NCI-H1436 (cell line): Measurements from ENCODE around the gene PRSS27.
"Not testable (repeated sequence)": the region's sequence is repeated elsewhere in the genome, so short reads cannot be mapped to it uniquely, and the experiment has no call there.

ENCODE experiments used
- DNase-seq: peaks from one replicate; lab custom pipeline; 2025; lab: John Stamatoyannopoulos, UW

PRSS27 gene

DNA sequence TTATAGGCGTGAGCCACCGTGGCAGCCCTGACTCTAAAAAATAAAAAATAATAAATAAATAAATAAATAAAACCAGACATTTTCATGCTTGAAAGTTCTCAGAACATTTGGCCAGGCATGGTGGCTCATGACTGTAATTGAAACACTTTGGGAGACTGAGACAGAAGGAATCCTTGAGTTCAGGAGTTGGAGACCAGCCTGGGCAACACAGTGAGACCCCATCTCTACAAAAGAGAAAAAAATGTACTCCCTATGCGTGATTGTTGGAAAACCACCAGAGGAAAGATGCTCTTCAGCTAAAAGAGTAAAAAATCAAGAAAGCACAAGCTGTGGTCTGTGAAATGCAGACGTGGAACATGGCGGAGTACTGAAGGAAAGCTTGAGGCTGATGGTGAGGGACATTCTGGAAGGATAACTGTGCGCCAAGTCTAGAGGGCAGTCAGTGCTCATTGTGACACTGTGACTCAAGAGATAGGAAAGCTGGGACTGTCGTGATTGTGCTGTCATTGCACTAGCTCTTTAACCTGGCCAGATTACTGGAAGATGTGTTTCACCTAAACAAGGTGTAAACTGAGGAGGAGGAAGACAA lies 4.2 kb upstream of the PRSS27 start:
- no peak for DNase-seq

DNA sequence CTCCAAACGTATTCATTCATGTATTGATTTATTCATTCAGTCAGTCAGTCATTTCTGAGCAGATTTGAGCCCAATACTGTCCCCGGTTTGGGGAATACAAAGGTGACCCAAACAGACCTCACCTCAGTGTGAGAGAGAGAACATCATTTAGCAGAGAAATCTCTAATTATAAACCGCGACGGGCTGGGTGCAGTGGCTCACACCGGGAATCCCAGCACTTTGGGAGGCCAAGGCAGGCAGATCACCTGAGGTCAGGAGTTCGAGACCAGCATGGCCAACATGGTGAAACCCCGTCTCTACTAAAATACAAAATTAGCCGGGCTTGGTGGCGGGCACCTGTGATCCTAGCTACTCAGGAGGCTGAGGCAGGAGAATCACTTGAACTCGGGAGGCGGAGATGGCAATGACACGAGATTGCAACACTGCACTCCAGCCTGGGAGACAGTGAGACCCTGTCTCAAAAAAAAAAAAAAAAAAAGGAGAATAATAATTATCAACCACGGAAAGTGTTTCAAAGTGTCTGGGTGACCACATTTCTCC lies 1.7 kb upstream of the PRSS27 start:
- not testable (repeated sequence) for DNase-seq

DNA sequence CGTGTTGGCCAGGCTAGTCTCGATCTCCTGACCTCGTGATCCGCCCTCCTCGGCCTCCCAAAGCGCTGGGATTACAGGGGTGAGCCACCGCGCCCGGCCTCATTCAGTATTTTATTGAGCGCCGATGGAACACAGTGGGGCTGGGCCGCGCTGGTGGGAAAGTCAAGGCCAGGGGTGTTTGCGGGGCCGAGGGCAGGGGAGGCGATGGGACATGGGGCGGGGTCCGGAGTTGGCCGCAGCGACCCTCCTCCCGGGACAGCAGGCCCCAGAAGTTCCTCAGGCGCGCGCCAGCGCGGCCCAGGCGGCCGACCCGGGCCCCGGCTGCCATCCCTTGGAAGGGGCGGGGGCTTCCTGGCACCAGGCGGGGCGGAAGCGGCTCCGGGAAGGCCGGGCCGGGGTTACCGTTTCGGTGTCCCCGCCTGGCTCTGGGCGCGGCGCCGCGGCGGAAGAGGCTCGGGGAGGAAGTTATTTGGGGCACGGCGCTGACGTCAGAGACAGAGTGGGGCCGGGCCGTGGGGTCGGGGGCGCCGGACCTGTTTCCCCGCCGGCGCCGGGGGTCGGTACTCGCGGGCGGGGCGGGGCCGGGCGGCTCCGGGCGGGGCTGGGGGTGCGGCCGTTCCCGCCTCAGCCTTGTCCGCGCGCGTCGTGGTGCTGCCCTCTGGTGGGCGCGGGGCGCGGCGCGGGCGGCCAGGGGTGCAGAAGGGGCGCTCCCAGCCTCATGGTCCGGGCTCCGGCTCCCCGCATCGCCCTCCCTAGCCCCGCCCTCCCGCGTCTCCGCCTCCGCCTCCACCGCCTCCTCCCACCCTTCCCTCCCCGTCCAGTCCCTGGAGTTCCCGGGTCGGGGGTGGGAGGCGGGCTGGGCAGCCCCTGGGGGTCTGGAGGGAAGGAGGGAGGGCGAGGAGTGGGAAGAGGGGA lies 952 bp upstream of the PRSS27 start:
- peak; percentile 88 for DNase-seq

DNA sequence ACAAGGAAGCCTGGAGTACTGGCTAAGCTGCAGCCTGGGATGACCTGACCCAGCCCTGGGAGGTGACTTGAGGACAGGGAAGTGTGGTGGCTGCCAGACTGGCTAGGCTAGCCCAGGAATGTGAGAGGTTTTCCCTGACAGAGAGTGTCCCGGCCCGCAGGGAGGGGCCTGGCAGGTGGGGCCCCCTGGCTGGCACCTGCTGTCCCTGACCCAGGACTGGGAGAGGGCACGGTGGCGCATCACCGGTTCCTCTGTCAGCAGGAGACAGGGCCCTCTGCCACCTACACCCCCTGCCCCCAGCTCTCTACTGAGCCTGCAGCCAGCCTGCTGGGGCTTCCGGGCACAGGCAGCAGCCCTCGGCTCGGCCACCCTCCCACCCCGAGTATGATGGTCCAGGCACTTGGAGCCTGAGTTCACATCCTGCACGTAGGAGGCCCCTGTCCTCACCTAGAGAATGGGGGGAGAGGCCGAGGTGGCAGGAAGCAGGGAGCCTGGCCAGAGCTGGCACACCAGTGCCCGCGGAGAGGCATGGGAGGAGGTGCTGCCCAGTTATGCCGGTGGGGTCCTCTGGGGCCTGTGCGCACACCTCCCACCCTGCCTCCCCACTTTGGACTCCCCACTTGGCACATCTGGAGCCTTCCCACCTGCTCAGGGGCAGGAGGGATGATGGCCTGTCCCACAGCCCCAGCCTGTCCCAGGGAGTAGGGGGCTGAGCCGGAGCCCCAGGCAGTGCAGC lies 528 bp downstream of the PRSS27 start:
- DNase-seq: no peak

DNA sequence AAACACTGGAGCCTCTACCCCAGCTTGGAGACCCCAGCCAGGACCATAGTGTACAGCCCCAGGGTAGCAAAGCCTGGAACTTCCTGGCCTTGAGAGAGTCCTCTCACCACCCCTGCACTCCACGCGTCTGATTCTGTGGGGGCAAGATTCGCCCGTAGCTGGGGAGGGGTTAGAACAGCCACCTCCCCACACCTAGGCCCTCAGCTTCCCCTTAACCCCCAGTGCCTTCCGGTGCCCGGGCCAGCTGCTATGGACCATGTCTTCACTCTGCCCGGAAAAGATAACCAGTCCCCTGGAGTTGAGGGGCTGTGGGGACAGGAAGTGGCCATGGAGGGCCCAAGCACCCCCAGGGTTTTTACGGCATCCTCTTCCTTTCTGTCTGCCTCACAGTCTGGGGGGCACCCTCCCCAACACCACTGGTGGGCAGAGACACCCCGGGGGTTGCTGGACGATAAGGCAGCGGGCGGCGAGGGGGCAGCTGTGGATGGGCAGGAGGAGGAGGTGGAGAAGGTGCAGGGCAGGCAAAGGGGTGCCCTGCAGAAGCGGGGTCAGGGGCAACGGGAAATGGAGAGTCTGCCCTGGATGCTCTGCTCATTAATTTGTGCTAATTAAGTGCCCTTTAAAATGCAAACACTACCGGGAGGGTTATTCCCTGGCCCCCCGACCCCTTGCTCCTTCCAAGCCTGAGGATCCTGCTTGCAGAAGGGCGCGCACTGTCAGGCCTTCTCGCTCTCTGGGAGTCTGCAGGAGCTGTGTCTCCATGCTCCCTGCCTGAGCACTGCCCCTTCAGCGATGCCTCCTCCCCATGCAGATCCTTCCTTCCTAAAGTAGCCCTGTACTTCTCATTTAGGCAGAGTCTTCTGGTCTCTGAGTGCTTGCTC lies 2.4 kb downstream of the PRSS27 start:
- no peak for DNase-seq

DNA sequence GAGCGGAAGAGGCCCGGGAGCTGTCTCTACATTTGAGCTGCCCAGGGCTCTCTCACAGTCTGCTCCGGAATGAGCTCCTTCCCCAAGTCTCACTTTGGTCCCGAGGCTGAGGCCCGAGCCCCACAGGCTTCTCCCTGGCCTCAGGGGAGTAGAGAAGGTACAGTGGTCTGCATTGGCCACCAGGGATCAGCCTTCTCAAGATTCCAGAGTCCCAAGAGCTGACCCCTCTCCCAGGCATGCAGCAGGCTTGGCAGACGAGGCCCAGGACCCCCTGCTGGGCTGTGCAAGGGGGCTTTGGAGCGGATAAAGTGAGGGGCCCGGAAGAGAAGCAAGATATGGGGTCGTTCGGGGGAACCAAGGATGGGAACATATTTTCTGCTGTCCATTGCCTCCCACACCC lies 3.1 kb downstream of the PRSS27 start:
- no peak for DNase-seq

DNA sequence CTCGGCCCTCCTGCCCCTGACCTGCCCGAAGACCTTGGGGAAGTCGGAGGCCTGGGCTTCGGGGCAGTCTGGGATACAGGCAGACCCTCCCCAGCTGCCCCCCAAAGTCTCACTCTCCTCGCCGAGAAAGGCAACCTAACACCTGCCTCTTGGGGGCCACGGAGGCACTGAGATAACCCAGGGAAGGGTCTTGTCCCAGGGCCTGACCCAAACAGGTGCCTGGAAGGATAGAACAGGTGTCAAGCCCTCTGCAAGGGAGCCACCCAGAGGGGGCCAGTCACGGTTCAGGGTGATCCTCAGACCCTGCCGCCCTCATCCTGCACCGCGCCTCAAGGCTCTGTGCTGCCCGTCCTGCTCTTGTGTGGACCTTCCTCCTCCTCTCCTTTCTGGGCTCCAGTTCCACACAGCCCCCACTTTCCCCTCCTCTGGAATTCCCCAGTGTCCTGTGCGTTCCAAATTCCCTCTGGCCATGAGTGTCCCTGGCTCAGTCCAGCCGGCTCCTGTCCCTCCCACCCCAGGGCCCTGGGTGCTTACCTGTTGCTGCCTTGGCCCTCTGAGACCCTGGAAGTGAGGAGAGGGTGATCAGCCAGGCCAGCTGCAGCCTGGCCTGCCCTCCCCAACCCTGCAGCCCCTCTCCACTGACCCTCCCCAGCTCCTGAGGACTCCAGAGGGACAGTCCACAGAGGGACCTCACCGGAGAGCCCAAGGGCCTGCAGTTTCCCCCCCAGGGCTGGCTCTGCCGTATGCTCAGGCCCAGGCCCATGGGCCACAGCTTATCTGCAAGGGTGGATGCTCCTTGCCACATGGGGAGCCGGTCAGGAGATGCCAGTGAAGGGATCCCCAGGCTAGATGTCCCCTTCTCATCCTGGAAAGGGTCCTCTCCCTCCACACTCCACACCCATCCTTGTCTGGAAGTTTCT lies 3.8 kb downstream of the PRSS27 start:
- no peak for DNase-seq

DNA sequence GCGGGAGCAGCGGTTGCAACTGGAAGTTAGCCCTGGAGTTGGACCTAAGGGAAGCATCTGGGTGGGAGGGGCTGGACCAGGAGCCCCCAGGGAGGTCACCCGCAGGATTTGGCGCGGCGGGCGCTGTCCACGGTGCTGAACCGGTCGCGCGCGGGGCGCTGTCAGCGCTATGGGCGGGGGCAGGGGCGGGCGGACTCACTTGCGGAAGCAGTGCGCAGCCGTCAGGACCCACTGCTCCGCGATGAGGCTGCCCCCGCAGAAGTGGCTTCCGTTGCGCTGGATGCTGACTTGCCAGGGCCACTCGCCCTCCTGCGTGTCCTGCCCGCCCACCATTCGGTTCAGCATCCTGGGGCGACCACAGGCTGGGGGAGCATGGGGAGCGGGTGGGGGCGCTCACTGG lies 4.5 kb downstream of the PRSS27 start:
- DNase-seq: no peak

DNA sequence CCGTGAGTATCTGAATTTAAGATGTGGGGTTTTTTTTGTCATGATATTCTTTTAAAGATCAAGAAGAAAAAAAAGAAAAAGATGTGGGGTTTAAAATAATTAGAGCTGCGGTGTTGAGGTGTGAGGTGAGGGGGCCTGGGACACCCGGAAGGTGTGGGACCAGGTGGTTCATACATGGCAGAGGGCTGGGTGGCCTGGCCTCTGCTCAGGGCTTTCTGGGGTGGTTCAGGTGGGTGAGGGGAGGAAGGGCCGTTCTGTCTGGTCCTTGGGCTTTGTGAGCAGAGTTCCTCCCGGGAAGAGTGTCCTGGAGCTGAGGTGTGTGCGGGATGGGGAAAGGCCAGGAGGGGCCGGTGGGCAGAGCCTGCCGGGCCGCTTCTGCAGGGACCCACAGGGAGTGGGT lies 5.0 kb downstream of the PRSS27 start:
- DNase-seq: no peak

DNA sequence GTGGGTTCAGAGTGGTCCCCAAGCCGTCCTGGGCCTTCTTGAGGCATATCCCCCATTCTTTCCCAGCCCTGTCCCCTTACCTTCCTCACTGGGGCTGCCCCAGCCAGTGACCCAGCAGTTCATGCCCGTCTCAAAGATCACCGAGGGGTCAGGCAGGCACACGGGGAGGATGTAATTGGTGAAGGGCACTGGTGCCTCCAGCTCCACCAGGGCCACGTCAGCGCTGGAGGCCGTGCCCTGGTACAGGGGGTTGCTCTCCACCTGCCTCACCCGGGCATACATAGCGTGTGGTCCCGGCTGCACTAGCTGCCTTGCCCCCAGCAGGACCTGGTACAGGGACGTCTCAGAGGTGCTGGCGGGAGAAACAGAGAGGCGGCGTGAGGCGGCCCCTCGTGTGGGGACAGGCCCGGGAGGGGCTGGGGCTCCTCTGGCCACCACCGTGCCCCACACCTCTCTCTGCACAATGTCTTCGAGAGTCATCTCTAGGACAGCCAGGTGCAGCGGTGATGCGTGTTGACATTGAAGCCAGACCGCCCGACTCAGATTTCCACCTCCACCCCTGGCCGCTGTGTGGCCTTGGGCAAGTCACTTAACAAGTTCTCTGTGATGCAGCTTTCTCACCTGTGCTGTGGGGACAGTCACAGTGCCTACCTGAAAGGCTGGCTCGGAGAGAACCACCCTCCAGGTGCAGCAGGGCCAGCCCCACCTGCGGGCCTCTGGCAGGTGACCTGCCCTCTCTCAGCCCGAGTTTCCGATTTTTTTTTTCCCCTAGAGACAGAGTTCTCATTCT lies 5.8 kb downstream of the PRSS27 start:
- DNase-seq: no peak

DNA sequence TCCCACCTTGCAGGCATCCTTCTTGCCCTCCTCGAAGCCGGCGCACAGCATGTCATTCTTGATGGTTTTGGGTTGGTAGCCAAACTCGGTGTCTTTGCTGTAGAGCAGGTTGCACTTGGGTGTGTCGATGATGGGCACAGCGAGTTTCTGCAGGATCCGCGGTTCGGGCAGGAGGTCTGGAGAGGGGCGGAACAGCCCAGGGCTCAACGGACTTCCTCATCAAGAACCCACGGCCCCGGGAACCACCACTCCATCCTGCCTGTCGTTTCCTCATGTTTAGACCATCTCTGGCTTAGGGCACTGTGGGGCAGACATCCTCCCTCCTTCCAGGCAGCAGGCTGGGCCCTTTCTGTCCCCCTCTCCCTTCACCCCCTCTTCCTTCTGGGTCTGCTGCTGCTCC lies 6.5 kb downstream of the PRSS27 start:
- DNase-seq: no peak

DNA sequence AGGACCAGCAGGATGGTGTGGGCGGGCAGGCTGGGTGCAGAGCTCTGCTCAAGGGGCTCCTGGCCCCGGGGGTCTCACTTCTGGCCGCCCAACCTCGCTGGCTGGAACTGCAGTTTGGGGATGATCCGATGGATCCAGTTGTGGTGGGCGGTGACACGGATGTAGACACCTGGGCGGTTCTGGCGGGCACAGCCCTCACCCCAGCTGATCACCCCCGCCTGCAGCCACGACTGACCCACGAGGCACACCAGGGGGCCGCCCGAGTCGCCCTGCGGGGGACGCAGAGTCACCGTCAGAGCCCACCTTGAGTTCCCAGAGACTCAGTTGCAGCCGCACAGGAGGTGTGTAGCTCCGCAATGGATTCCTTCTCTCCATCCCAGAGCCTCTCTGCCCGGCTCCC lies 7.5 kb downstream of the PRSS27 start:
- no peak for DNase-seq

DNA sequence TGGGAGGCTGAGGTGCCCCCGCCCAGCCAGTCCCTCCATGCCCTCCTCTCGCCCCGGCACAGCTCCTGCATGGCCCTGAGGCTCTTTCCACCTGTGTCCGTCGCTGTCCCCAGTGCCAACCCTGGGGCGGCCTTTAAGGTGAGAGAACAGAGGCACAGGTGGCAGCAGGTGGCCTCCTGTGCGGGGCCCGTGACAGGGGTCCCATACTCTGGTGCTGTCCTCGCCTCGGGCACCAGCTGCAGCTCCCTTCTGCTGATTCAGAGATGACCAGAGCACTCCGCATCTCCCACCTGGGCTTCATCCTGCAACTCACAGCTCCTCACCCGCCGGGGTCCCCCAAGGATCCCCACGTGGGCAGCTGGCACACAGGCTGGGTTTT lies 8.0 kb downstream of the PRSS27 start:
- DNase-seq: no peak

DNA sequence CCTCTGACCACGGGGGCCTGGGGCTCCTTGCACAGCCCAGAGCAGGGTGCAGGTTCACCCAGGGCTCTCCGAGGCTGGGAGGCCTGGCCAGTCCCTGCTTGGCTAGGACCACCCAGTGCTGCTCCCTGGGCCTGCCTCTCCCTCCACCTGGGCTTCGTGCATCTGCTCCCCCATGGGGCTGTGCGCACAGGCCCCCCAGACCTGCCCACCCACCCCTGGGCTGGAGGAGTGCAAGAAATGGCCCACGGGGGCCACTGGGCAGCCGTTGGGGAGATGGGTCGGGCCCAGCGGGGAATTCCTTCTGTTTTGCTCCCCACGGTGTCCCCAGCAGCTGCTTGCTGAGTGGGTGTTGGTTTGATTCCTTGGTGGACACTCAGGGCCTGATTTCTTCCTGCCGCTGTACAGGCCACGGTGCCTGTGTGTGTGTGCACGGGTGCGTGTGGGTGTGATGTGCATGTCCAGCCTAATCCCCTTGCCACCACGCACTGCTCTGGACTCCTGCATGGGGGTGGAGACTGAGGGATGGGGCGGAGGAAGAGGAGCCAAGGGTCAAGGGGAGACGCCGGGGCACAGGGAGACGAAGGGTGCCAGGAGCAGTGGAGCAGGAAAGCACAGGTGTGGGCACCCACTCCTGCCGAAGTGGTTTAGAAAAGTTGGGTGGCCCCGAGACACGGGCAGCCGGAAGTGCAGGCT lies 8.5 kb downstream of the PRSS27 start:
- DNase-seq: no peak

DNA sequence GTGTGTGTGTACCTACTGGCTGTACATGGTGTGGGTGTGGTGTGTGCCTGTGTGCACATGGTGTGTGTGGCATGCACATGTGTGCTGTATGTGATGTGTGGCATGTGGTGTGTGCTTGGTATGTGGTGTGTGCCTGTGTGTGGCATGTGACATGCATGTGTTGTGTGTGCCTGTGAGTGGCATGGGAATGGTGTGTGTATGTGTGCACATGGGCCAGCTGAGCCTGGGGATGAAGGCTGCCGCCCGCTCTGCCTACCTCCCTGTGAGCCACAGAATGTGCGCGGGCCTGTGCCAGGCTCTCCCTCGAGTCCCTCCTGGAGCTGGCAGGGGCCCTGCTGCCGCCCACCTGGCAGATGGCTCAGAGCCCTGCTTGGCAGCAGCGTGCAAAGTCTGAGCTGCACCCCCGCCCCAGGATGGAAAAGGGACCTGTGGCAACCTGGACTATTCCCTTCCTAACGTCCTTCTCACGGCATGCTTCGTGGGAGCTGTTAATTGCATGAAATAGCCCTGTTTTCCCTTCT lies 9.3 kb downstream of the PRSS27 start:
- no peak for DNase-seq

DNA sequence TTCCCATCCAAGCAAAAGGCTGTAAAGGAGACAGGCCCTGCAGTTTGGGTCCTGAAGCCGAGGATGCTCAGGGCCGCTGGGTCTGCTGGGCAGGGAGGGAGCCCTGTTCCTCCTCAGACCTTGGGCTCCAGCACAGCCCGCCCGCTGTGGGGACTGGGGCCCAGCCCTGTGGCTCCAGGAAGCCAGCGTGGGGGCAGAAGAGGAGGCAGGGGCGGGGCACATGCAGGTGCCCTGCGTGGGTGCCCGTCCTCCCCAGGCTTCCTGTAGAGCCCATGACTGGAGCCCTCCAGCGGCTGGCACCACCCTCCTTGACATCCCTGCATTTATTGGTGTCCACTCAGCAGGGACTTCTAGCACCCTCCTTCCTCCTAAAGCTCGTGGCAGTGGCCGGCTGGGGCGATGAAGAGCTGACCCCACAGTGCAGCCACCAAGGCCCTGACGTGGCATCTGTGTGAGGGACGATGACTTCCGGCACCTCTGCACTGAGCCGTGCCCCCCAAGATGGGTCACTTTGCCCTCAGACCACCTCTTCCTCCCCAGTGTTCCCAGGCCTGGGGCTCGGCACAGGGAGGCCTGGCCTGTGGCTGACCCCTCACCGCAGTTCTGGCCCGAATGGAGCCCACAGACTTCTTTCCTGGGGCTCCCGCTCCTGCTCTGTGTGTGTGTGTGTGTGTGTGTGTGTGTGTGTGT lies 9.9 kb downstream of the PRSS27 start:
- no peak for DNase-seq

DNA sequence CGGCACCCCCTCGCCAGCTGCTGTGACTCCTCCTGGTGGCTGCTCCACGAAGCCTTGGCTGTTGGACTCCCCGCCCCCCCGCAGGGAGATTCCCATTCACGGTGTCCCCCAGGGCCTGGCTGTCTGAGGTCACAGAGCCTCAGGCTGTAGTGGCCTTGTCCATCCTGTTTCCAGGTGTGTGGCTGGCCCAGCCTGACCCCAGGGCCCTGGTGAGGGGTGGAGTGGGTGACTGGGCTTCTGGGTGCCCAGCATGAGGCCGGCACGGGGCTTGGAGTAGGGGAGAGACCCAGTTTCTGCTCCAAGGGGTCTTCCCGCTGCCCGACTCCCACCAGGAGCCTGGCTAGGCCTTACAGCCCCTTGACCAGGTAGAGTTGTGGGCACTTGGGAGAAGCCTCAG lies 10.4 kb downstream of the PRSS27 start:
- DNase-seq: no peak

DNA sequence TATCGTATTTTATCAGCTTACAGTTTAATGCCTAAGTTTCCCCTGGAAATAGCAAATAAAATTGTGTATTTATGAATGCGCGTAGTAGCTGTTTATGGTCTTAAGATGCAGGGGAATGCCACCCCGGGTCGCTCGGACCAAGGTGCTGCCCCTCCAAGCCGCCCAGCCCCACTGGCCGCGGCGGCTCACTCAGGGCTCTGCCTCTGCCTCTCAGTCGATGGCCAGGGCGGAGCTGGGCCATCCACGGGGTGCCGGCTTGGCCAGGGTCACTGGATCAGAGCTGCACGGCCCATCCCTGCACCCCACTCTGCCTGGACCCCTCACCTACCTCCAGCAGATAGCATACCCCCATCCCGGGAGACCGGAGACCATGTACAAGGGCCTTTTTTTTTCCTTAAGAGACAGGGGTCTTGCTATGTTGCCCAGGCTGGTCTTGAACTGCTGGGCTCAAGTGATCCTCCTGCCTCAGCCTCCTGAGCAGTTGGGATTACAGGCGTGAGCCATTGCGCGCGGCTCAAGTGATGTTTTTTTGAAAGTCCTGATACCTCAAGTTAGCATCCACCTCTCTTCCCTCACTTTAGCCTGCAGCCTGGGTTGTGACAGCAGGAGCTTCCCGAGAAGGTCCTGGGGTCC lies 11.0 kb downstream of the PRSS27 start:
- no peak for DNase-seq
